H9 (cell line): ENCODE data around the gene RARB. TPM values are rescaled to one million over a fixed set of nuclear protein-coding genes. Genes with fewer than 3 reads are reported as not detected.

ENCODE experiments used
- DNase-seq: peaks from one replicate; pipeline ENCODE4 v3.0.0-alpha.2; 2017
- H2AFZ ChIP-seq: one replicate; pipeline ENCODE4 v1.6.1; 2013; ENCODE audit warnings: mild to moderate bottlenecking, low read length, control low read depth, moderate library complexity
- H2AK5ac ChIP-seq: 2 replicates; pipeline ENCODE4 v1.6.1; 2013; ENCODE audit warnings: low read length, control low read depth, mixed read lengths; ENCODE audit not compliant: insufficient read length
- H2BK120ac ChIP-seq: one replicate; pipeline ENCODE4 v1.6.1; 2013; ENCODE audit warnings: low read depth, mild to moderate bottlenecking, low read length, control low read depth, inconsistent platforms; ENCODE audit not compliant: poor library complexity, severe bottlenecking
- H2BK12ac ChIP-seq: 2 replicates; pipeline ENCODE4 v1.6.1; 2013; ENCODE audit warnings: low read length, control low read depth, mixed read lengths, low read depth; ENCODE audit not compliant: insufficient read length
- H2BK15ac ChIP-seq: 2 replicates; pipeline ENCODE4 v1.6.1; 2013; ENCODE audit warnings: low read depth, low read length, control low read depth
- H2BK20ac ChIP-seq: one replicate; pipeline ENCODE4 v1.6.1; 2013; ENCODE audit warnings: low read depth, mild to moderate bottlenecking, low read length, control low read depth, inconsistent platforms; ENCODE audit not compliant: poor library complexity, severe bottlenecking
- H2BK5ac ChIP-seq: 2 replicates; pipeline ENCODE4 v1.6.1; 2013; ENCODE audit warnings: low read length, control low read depth, mixed read lengths; ENCODE audit not compliant: insufficient read length
- H3K14ac ChIP-seq: 2 replicates; pipeline ENCODE4 v1.6.1; 2013; ENCODE audit warnings: low read length, control low read depth; ENCODE audit not compliant: insufficient read depth
- H3K18ac ChIP-seq: 2 replicates; pipeline ENCODE4 v1.6.1; 2013; ENCODE audit warnings: low read depth, mild to moderate bottlenecking, mixed read lengths, low read length, control low read depth; ENCODE audit not compliant: insufficient read length
- H3K23ac ChIP-seq: 2 replicates; pipeline ENCODE4 v1.6.1; 2013; ENCODE audit warnings: low read length, control low read depth, mixed read lengths, low read depth; ENCODE audit not compliant: insufficient read length
- H3K23me2 ChIP-seq: 2 replicates; pipeline ENCODE4 v1.6.1; 2013; ENCODE audit warnings: low read depth, mild to moderate bottlenecking, mixed read lengths, low read length, control low read depth; ENCODE audit not compliant: insufficient read length, poor library complexity, severe bottlenecking
- H3K27ac ChIP-seq: 2 replicates; pipeline ENCODE4 v1.5.1; 2013; ENCODE audit warnings: low read length, control low read depth, mixed read lengths, low read depth; ENCODE audit not compliant: insufficient read length
- H3K27me3 ChIP-seq: 2 replicates; pipeline ENCODE4 v1.6.1; 2013; ENCODE audit warnings: low read length, control low read depth, inconsistent platforms; ENCODE audit not compliant: insufficient read depth
- H3K4ac ChIP-seq: 2 replicates; pipeline ENCODE4 v1.6.1; 2013; ENCODE audit warnings: low read depth, mild to moderate bottlenecking, control low read depth, inconsistent platforms, low read length, moderate library complexity
- H3K4me1 ChIP-seq: 2 replicates; pipeline ENCODE4 v1.6.1; 2013; ENCODE audit warnings: low read length, control low read depth, inconsistent platforms; ENCODE audit not compliant: insufficient read depth
- H3K4me2 ChIP-seq: 2 replicates; pipeline ENCODE4 v1.6.1; 2013; ENCODE audit warnings: low read length, control low read depth, mixed read lengths; ENCODE audit not compliant: insufficient read length, insufficient read depth
- H3K56ac ChIP-seq: 2 replicates; pipeline ENCODE4 v1.6.1; 2013; ENCODE audit warnings: low read depth, mild to moderate bottlenecking, mixed read lengths, low read length, control low read depth; ENCODE audit not compliant: insufficient read length
- H3K79me1 ChIP-seq: 2 replicates; pipeline ENCODE4 v1.6.1; 2013; ENCODE audit warnings: low read depth, mild to moderate bottlenecking, moderate library complexity, low read length, control low read depth, inconsistent platforms; ENCODE audit not compliant: insufficient read depth, poor library complexity, severe bottlenecking
- H3K79me2 ChIP-seq: 2 replicates; pipeline ENCODE4 v1.6.1; 2013; ENCODE audit warnings: low read length, control low read depth, inconsistent platforms; ENCODE audit not compliant: insufficient read depth
- H3K9ac ChIP-seq: 2 replicates; pipeline ENCODE4 v1.6.1; 2013; ENCODE audit warnings: low read length, control low read depth, mixed read lengths; ENCODE audit not compliant: insufficient read length; ENCODE audit errors: extremely low read depth
- H3K9me3 ChIP-seq: one replicate; pipeline ENCODE4 v1.6.1; 2013; ENCODE audit warnings: low read depth, low read length, inconsistent platforms; ENCODE audit not compliant: control insufficient read depth
- H3T11ph ChIP-seq: one replicate; pipeline ENCODE4 v1.6.1; 2013; ENCODE audit warnings: mild to moderate bottlenecking, low read length, control low read depth, inconsistent platforms
- H4K20me1 ChIP-seq: one replicate; pipeline ENCODE4 v1.6.1; 2013; ENCODE audit not compliant: control insufficient read depth, insufficient read length, insufficient read depth
- H4K5ac ChIP-seq: 2 replicates; pipeline ENCODE4 v1.6.1; 2013; ENCODE audit warnings: low read depth, mild to moderate bottlenecking, mixed read lengths, low read length, control low read depth; ENCODE audit not compliant: insufficient read length
- H4K8ac ChIP-seq: replicated peaks from 2 replicates; pipeline ENCODE4 v1.6.1; 2013; ENCODE audit warnings: low read length, control low read depth, mixed read lengths, low read depth; ENCODE audit not compliant: insufficient read length
- H4K91ac ChIP-seq: 2 replicates; pipeline ENCODE4 v1.6.1; 2013; ENCODE audit warnings: low read depth, mild to moderate bottlenecking, moderate library complexity, mixed read lengths, low read length, control low read depth; ENCODE audit not compliant: insufficient read length
- H3K27ac Mint-ChIP-seq, 3 experiments: 2 replicates in 2 of 3; 3 replicates in 1 of 3; pipeline ENCODE4 v1.8.0; 2020 to 2021; ENCODE audit warnings: mixed read lengths in 3 of 3, mild to moderate bottlenecking in 1 of 3, moderate library complexity in 1 of 3
- H3K27me3 Mint-ChIP-seq: 2 replicates; pipeline ENCODE4 v1.8.0; 2021; ENCODE audit warnings: low read depth, mild to moderate bottlenecking, moderate library complexity, mixed read lengths
- H3K36me3 Mint-ChIP-seq, 3 experiments: 2 replicates in 2 of 3; 3 replicates in 1 of 3; pipeline ENCODE4 v1.8.0; 2020 to 2021; ENCODE audit warnings: low read depth in 3 of 3, mixed read lengths in 3 of 3; ENCODE audit not compliant: insufficient read depth in 1 of 3
- H3K4me1 Mint-ChIP-seq, 2 experiments: 2 replicates each; pipeline ENCODE4 v1.8.0; 2020; ENCODE audit warnings: mixed read lengths in 2 of 2
- H3K4me3 Mint-ChIP-seq, 2 experiments: 2 replicates in 1 of 2; 3 replicates in 1 of 2; pipeline ENCODE4 v1.8.0; 2020 to 2021; ENCODE audit warnings: mild to moderate bottlenecking in 2 of 2, mixed read lengths in 2 of 2, moderate library complexity in 1 of 2
- H3K9me3 Mint-ChIP-seq, 2 experiments: 2 replicates in 1 of 2; 3 replicates in 1 of 2; pipeline ENCODE4 v1.8.0; 2020; ENCODE audit warnings: mild to moderate bottlenecking in 2 of 2, mixed read lengths in 2 of 2, moderate library complexity in 1 of 2
- WGBS: extraction: QIAGEN DNeasy Blood & Tissue Kit; methylation state at CpG from one replicate; pipeline ENCODE4 v1.1.7; 2013; ENCODE audit warnings: missing lambda C conversion rate, low lambda C conversion rate, mixed read lengths; ENCODE audit not compliant: insufficient read length; ENCODE audit errors: extremely low coverage; 5-methylcytosine and 5-hydroxymethylcytosine counted together
- total RNA-seq: library from RNA; stranded (reverse); gene quantifications from 2 replicates; pipeline ENCODE4 v1.2.1, GENCODE V29; 2021
- TF ChIP-seq, protein P1 (sequence below): fragments of 200-600 bp; sonication (generic); conservative IDR thresholded peaks from 3 replicates; pipeline ENCODE4 v1.8.0; 2021; ENCODE audit warnings: antibody characterized with exemption, mild to moderate bottlenecking

RARB gene
- total RNA-seq, 1 experiment from 2014 or later = 0.22 TPM

DNA sequence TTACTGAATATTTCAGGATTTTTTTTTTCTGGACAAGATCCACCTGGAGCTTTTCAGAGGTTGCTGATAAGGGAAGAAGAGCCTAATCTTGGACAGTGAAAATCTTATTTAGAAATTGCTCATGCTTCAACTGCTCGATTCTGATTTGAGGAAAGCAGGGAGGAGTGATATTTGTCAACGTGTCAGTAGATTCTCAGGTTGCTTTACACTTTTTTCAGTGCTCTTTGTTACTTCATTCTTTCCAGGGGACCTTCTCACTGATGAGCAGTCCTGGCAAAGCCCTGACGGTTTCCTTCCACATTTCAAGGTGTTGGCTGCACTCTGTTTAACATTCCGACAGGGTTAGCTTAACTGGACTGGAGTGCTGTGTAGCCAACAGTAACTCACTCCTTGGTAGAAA is 24.1 kb upstream of the RARB start:
- DNase-seq = no peak
- Mint-ChIP-seq H3K4me1 (no peaks in the 10 kb centered on the region; a peak in 1 of 4 replicates), H3K27me3 (no peaks in the 10 kb centered on the region), H3K36me3 (peaks cover 0 to 6% (median 5%) of the 10 kb centered on the region in 3 experiments; a peak in 1 of 7 replicates), H3K4me3 (no peak overlapping the region), H3K27ac (no peak overlapping the region), H3K9me3 (0 out of 5 replicates have a peak, but pooled peaks cover 0 to 2% of the 10 kb centered on the region in 2 experiments)
- Histone ChIP-seq H3K4me2 (no peak overlapping the region), H3K4ac (no peak overlapping the region), H2AFZ (no peak overlapping the region), H3K14ac (no peak overlapping the region), H3K79me2 (no peaks in the 10 kb centered on the region), H3K4me1 (no peaks in the 10 kb centered on the region), H3K23me2 (no peaks in the 10 kb centered on the region), H3K27me3 (no peaks in the 10 kb centered on the region), H2BK120ac (no peak overlapping the region), H2BK15ac (no peak overlapping the region), H3K27ac (no peak overlapping the region), H3K9me3 (no peaks in the 10 kb centered on the region), H3K18ac (no peak overlapping the region), H3K23ac (no peak overlapping the region), H4K8ac (no peak overlapping the region), H3K9ac (no peak overlapping the region), H4K5ac (no peak overlapping the region), H2BK5ac (no peak overlapping the region), H4K91ac (no peak overlapping the region), H2AK5ac (no peak overlapping the region), H2BK20ac (no peak overlapping the region), H3T11ph (no peak overlapping the region), H4K20me1 (no peaks in the 10 kb centered on the region), H3K79me1 (no peaks in the 10 kb centered on the region), H3K56ac (no peak overlapping the region), H2BK12ac (no peak overlapping the region)
- WGBS = no CpG with 5 or more reads among the region's 4 CpGs
- TF ChIP-seq, protein P1, sequence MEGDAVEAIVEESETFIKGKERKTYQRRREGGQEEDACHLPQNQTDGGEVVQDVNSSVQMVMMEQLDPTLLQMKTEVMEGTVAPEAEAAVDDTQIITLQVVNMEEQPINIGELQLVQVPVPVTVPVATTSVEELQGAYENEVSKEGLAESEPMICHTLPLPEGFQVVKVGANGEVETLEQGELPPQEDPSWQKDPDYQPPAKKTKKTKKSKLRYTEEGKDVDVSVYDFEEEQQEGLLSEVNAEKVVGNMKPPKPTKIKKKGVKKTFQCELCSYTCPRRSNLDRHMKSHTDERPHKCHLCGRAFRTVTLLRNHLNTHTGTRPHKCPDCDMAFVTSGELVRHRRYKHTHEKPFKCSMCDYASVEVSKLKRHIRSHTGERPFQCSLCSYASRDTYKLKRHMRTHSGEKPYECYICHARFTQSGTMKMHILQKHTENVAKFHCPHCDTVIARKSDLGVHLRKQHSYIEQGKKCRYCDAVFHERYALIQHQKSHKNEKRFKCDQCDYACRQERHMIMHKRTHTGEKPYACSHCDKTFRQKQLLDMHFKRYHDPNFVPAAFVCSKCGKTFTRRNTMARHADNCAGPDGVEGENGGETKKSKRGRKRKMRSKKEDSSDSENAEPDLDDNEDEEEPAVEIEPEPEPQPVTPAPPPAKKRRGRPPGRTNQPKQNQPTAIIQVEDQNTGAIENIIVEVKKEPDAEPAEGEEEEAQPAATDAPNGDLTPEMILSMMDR = no peak
